ENCODE data around the gene SNRPA1.

- TF ChIP-seq CTCF (conservative IDR thresholded peaks at IDR 0.05 in 1 of 2, IDR thresholded peaks at IDR 0.05 in 1 of 2; ENCODE audit: extremely low read depth in 1 of 2, insufficient read depth in 1 of 2, low read depth in 1 of 2, low read length in 2 of 2) (no peak), EZH2 (IDR thresholded peaks at IDR 0.05; ENCODE audit: borderline replicate concordance, low read length) (no peak)
Measured at GRCh38 chr15:101243420-101243819, 51.6 kb downstream of the SNRPA1 start.

Measured in mammary epithelial cell (primary cell).